ENCODE results near the gene XBP1.
"Not testable (repeated sequence)": the region's sequence is repeated elsewhere in the genome, so short reads cannot be mapped to it uniquely, and the experiment has no call there.

Gene XBP1

DNA sequence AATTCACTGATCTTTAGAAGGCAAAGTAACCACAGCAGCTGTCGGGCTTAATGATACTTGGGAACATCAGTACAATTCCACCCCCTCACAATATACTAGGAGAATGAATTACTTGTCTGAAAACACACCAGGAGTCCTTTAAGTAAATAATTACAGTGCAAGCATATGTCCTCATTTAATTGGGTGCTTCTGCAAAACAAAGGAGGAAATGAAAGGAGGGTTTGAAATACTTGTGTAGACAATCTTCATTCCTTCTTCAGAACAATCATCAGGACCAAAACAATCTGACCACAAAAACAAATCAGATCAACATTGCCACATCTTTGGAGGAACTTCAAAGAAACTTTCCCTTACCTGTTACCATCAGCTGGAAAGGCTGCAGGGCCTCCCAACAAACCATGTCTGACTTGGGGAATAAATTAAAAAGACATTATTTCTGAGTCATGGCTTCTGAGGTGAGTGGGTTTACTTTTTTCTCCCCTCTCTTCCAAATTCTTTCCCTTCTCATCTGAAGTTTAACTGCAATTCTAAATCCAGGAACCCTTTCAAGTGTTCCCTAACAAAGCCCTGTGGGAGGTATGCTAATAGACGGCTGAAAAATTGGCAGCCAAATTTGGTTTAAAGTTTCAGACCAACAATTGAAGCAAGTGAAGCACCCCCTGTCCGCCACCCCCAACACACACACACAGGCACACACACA is 40.4 kb downstream of the XBP1 start:
- H3K9ac ChIP-seq (ENCODE audit: low read length), result no peak overlapping the region
- H3K4me1 ChIP-seq (ENCODE audit: insufficient read depth, low read length), result no peaks in the 10 kb centered on the region
- no peaks in the 10 kb centered on the region for H3K9me3 ChIP-seq (ENCODE audit: low read length)
- H3K27me3 ChIP-seq (ENCODE audit: control insufficient read depth in 1 of 2, insufficient read depth in 2 of 2, low read length in 2 of 2), result no peaks in the 10 kb centered on the region
- H3K36me3 ChIP-seq (ENCODE audit: insufficient read depth, low read length), result peaks cover 6% of the 10 kb centered on the region
- H3K4me3 ChIP-seq (ENCODE audit: low read depth in 1 of 2, low read length in 2 of 2), result no peak overlapping the region
- no peak overlapping the region for H3K27ac ChIP-seq (ENCODE audit: low read depth, low read length)

DNA sequence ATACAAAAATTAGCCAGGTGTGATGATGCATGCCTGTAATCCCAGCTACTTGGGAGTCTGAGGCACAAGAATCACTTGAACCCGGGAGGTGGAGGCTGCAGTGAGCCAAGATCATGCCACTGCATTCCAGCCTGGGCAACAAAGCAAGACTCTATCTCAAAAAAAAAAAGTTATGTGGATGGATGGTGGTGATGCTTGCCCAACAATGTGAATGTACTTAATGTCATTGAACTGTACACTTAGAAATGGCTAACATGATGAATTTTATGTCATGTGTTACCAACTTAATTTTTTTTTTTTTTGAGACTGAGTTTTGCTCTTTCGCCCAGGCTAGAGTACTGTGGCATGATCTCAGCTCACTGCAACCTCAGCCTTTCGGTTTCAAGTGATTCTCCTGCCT is 45.9 kb downstream of the XBP1 start:
- H3K4me3 ChIP-seq (ENCODE audit: low read depth in 1 of 2, low read length in 2 of 2); H3K9ac ChIP-seq (ENCODE audit: low read length); H3K4me1 ChIP-seq (ENCODE audit: insufficient read depth, low read length); H3K9me3 ChIP-seq (ENCODE audit: low read length); H3K27ac ChIP-seq (ENCODE audit: low read depth, low read length); H3K27me3 ChIP-seq (ENCODE audit: control insufficient read depth in 1 of 2, insufficient read depth in 2 of 2, low read length in 2 of 2): not testable (repeated sequence)
- H3K36me3 ChIP-seq (ENCODE audit: insufficient read depth, low read length), result peaks cover 12% of the 10 kb centered on the region

DNA sequence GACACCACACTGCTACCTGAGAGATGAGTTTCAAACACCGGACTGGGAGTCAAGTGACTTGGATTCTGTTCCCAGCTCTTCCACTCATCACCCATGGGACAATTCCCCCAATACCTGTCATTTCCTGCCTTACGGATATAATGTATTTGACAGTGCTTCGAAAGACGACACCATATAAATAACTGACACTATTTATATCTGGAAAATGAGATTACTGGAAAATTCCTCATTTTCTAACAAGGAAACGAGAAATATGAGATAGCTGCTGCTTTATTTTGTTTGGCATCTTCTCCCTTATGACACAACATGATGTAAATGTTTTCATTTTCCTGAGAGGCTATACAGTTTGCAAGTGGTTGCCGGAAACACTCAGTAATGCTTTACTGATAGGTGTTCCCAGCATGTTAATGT is 49.9 kb downstream of the XBP1 start:
- Histone ChIP-seq H3K27me3 (ENCODE audit: control insufficient read depth in 1 of 2, insufficient read depth in 2 of 2, low read length in 2 of 2) (no peaks in the 10 kb centered on the region), H3K36me3 (ENCODE audit: insufficient read depth, low read length) (peaks cover 11% of the 10 kb centered on the region), H3K9ac (ENCODE audit: low read length) (no peak overlapping the region), H3K9me3 (ENCODE audit: low read length) (no peaks in the 10 kb centered on the region), H3K4me1 (ENCODE audit: insufficient read depth, low read length) (no peaks in the 10 kb centered on the region), H3K27ac (ENCODE audit: low read depth, low read length) (no peak overlapping the region), H3K4me3 (ENCODE audit: low read depth in 1 of 2, low read length in 2 of 2) (no peak overlapping the region)

All from muscle layer of colon (tissue), 2 donors.